Measurements from ENCODE around the gene PRKAG2. TPM values are rescaled to one million over a fixed set of nuclear protein-coding genes. Genes with fewer than 3 reads are reported as not detected.

PRKAG2 gene
- total RNA-seq, 3 donors from 2014 or later: 32.3 to 56.6 (median 34.4) TPM

DNA sequence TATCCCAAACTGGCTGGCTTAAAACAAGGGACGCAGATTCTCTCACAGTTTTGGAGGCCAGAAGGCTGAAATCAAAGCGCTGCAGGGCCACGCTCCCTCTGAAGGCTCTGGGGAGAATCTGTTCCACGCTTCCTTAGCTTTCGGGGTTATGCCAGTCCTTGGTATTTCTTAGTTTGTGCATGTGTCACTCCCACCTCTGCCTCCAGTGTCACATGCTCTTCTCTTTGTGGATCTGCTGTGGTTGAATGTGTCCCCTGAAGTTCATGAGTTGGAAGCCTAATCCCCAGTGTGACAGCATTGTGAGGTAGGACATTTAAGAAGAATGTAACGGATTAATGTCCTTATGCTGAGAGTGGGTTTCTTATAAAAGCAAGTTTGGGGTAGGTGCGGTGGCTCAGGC, 327.8 kb downstream of the PRKAG2 start:
- Histone ChIP-seq H3K4me1 (peaks cover 0 to 7% of the 10 kb centered on the region in 2 donors), H3K36me3 (no peaks in the 10 kb centered on the region), H3K27ac (no peak overlapping the region), H3K4me3 (no peak overlapping the region), H3K9me3 (no peaks in the 10 kb centered on the region), H3K27me3 (no peaks in the 10 kb centered on the region)
- TF ChIP-seq, protein P1, sequence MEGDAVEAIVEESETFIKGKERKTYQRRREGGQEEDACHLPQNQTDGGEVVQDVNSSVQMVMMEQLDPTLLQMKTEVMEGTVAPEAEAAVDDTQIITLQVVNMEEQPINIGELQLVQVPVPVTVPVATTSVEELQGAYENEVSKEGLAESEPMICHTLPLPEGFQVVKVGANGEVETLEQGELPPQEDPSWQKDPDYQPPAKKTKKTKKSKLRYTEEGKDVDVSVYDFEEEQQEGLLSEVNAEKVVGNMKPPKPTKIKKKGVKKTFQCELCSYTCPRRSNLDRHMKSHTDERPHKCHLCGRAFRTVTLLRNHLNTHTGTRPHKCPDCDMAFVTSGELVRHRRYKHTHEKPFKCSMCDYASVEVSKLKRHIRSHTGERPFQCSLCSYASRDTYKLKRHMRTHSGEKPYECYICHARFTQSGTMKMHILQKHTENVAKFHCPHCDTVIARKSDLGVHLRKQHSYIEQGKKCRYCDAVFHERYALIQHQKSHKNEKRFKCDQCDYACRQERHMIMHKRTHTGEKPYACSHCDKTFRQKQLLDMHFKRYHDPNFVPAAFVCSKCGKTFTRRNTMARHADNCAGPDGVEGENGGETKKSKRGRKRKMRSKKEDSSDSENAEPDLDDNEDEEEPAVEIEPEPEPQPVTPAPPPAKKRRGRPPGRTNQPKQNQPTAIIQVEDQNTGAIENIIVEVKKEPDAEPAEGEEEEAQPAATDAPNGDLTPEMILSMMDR (IDR thresholded peaks at IDR 0.05): no peak
- no peak for TF ChIP-seq POLR2A (IDR thresholded peaks at IDR 0.05)
- no peak for TF ChIP-seq POLR2AphosphoS5 (IDR thresholded peaks at IDR 0.05)
- intact Hi-C loops (cut with DNase I; ENCODE audit: low total_unique reads): no loop called here
- no peak for DNase-seq (ENCODE audit: low spot score in 2 of 2)

DNA sequence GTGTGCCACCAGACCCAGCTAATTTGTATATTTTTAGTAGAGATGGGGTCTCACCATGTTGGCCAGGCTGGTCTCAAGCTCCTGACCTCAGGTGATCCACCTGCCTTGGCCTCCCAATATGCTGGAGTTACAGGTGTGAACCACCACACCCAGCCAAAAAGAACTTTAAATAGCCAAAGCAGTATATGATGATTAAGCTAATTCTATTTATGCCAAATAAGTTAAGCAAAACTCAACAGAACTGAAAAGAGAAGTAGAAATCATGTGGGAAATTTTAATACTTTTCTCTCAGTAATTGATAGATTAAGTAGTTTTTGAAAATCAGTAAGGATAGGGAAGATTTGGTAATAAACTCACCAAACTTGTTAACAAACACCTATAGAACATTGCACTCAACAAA, 332.7 kb downstream of the PRKAG2 start:
- Histone ChIP-seq H3K4me3 (no peak overlapping the region), H3K27ac (no peak overlapping the region), H3K4me1 (no peaks in the 10 kb centered on the region), H3K9me3 (no peaks in the 10 kb centered on the region), H3K36me3 (no peaks in the 10 kb centered on the region), H3K27me3 (no peaks in the 10 kb centered on the region)
- no peak for DNase-seq (ENCODE audit: low spot score in 2 of 2)
- intact Hi-C loops (cut with DNase I; ENCODE audit: low total_unique reads): no loop called here
- TF ChIP-seq, protein P1 (IDR thresholded peaks at IDR 0.05): no peak
- no peak for TF ChIP-seq POLR2AphosphoS5 (IDR thresholded peaks at IDR 0.05)
- no peak for TF ChIP-seq POLR2A (IDR thresholded peaks at IDR 0.05)

DNA sequence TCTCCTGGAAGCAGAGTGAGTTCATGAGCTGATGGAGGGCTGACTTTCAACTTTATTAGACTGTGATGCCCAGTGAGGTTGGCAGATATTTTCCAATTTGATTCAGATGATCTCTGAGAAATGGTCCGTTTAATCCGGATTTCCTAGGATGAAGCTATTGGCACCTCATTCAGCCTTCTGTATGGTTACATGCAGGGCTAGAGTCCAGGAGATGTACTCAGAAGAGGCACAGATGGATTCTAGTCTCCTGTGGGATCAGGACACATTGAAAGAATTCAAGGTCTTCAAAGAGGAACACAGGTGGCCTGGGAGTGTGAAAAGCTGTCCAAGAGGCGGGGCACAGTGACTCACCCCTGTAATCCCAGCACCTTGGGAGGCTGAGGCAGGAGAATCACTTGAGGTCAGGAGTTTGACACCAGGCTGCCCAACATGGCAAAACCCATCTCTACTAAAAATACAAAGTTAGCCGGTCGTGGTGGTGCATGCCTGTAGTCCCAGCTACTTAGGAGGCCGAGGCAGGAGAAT, 334.2 kb downstream of the PRKAG2 start:
- no peaks in the 10 kb centered on the region for H3K27me3 ChIP-seq
- H3K4me3 ChIP-seq: no peak overlapping the region
- TF ChIP-seq POLR2A (IDR thresholded peaks at IDR 0.05) (no peak), POLR2AphosphoS5 (IDR thresholded peaks at IDR 0.05) (no peak)
- TF ChIP-seq, protein P1 (IDR thresholded peaks at IDR 0.05): no peak
- intact Hi-C loops (cut with DNase I; ENCODE audit: low total_unique reads): no loop called here
- H3K27ac ChIP-seq: no peak overlapping the region
- no peaks in the 10 kb centered on the region for H3K36me3 ChIP-seq
- DNase-seq (ENCODE audit: low spot score in 2 of 2): no peak
- no peaks in the 10 kb centered on the region for H3K4me1 ChIP-seq
- no peaks in the 10 kb centered on the region for H3K9me3 ChIP-seq

DNA sequence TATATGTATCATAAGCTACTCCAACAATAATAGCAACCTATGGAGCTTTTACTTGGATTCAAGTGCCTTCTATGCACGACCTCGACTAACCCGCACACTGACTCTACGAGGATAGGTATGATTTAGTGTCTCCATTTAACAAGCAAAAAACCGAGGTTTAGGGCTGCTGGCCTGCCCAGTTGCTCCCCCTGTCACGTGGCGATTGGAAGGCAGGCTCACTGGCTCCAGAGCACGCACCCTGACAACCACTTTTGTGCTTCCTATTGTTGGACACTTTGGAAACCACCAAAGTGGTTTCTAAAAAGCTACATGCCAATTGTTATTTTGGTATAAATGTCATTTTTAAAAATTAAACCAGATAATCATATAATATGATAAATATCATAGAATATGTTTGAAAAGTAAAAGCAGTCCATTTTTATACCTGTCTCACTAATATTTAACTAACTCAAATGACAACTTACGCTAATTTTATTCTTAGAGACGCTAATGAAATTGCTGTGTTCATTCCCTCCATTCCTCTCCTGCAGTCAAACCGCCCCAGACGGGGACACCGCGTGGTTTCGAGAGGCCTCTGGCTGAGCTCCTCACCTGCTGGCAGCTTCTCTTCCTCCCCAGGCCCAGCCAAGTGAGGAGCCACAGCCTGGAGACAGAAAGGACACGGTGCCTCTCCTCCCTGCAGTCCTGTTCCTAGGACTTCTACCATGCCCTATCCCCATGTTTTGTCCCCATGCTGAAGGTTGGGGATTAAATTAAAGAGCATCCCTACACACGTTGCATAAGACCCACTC, 335.0 kb downstream of the PRKAG2 start:
- intact Hi-C loops (cut with DNase I; ENCODE audit: low total_unique reads): no loop called here
- no peaks in the 10 kb centered on the region for H3K27me3 ChIP-seq
- DNase-seq (ENCODE audit: low spot score in 2 of 2): no peak

DNA sequence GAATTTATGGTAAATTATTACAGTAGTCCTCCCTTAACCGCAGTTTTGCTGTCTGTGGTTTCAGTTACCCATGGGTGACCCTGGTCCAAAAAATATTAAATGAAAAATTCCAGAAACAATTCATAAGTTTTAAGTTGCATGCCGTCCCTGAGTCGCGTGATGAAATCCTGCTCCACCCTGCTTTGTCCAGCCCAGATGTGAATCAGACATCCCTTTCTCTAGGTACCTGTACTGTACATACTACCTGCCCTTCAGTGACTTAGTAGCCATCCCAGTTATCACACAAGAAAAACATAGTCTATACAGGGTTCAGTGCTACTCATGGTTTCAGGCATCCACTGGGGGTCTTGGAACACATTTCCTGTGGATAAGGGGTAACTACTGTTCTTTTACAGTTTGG, 336.8 kb downstream of the PRKAG2 start:
- DNase-seq (ENCODE audit: low spot score in 2 of 2): no peak
- Histone ChIP-seq H3K27me3 (no peaks in the 10 kb centered on the region), H3K36me3 (no peaks in the 10 kb centered on the region), H3K9me3 (no peaks in the 10 kb centered on the region), H3K27ac (no peak overlapping the region), H3K4me3 (no peak overlapping the region), H3K4me1 (no peaks in the 10 kb centered on the region)
- no peak for TF ChIP-seq POLR2A (IDR thresholded peaks at IDR 0.05)
- TF ChIP-seq, protein P1 (IDR thresholded peaks at IDR 0.05): no peak
- no peak for TF ChIP-seq POLR2AphosphoS5 (IDR thresholded peaks at IDR 0.05)
- intact Hi-C loops (cut with DNase I; ENCODE audit: low total_unique reads): no loop called here

More for the DNA sequence above, 335.0 kb downstream of the PRKAG2 start:
- no peaks in the 10 kb centered on the region for H3K36me3 ChIP-seq
- TF ChIP-seq POLR2A (IDR thresholded peaks at IDR 0.05): no peak
- TF ChIP-seq, protein P1 (IDR thresholded peaks at IDR 0.05): no peak
- H3K4me3 ChIP-seq: no peak overlapping the region
- no peak overlapping the region for H3K27ac ChIP-seq
- H3K4me1 ChIP-seq: no peaks in the 10 kb centered on the region
- H3K9me3 ChIP-seq: no peaks in the 10 kb centered on the region

All from breast epithelium (tissue), 4 donors.